Vagina (tissue), 2 donors: ENCODE measurements around the gene CITED4. TPM values are rescaled to one million over a fixed set of nuclear protein-coding genes. Genes with fewer than 3 reads are reported as not detected.

ENCODE experiments used
- DNase-seq, 2 donors: peaks; one replicate each; pipeline ENCODE4 v3.0.0-alpha.2; 2017; ENCODE audit errors: extremely low spot score in 2 of 2
- H3K27ac ChIP-seq: fragments of 200-600 bp; sonication (generic); one replicate; pipeline ENCODE4 v1.5.1; 2019
- H3K27me3 ChIP-seq: fragments of 200-600 bp; sonication (generic); one replicate; pipeline ENCODE4 v1.5.1; 2019
- H3K36me3 ChIP-seq, 2 donors: fragments of 200-600 bp; sonication (generic); one replicate each; pipeline ENCODE4 v1.5.1; 2017 to 2019
- H3K4me1 ChIP-seq: fragments of 200-600 bp; sonication (generic); one replicate; pipeline ENCODE4 v1.5.1; 2019
- H3K4me3 ChIP-seq, 2 donors: fragments of 200-600 bp; sonication (generic); 1 replicate in 1 of 2; 2 replicates in 1 of 2; pipeline ENCODE4 v1.5.1; 2016 to 2019
- H3K9me3 ChIP-seq: fragments of 200-600 bp; sonication (generic); one replicate; pipeline ENCODE4 v1.5.1; 2019
- POLR2A ChIP-seq, 2 donors: fragments of 450-650 bp; IDR thresholded peaks; one replicate each; pipeline ENCODE4 v1.6.1; 2017; ENCODE audit warnings: antibody characterized with exemption in 2 of 2, mild to moderate bottlenecking in 2 of 2, moderate library complexity in 2 of 2
- POLR2AphosphoS5 ChIP-seq, 2 donors: sonication (generic); formaldehyde crosslinking; IDR thresholded peaks; one replicate each; pipeline ENCODE4 v1.9.0; 2017; ENCODE audit warnings: antibody characterized with exemption in 2 of 2, mild to moderate bottlenecking in 2 of 2, low read depth in 1 of 2; ENCODE audit not compliant: insufficient read depth in 1 of 2
- intact Hi-C: fragments of 100-400 bp; cut with DNase I; formaldehyde crosslinking; loops from one replicate; pipeline ENCODE4 v1.15.1; 2023
- total RNA-seq: library from RNA; depleted of rRNA; stranded (reverse); fragments of >200 nt; gene quantifications from one replicate; pipeline ENCODE4 v1.2.3, GENCODE V29; 2016
- TF ChIP-seq, protein P1 (sequence below), 3 experiments: fragments of 450-650 bp in 2 of 3; fragments of 200-600 bp in 1 of 3; sonication (generic) in 1 of 3; IDR thresholded peaks; one replicate each; pipeline ENCODE4 v1.5.1; 2017 to 2019; ENCODE audit warnings: antibody characterized with exemption in 3 of 3, mild to moderate bottlenecking in 2 of 3, moderate library complexity in 2 of 3

Gene CITED4
- total RNA-seq, 1 donor from 2014 or later = 16.5 TPM

DNA sequence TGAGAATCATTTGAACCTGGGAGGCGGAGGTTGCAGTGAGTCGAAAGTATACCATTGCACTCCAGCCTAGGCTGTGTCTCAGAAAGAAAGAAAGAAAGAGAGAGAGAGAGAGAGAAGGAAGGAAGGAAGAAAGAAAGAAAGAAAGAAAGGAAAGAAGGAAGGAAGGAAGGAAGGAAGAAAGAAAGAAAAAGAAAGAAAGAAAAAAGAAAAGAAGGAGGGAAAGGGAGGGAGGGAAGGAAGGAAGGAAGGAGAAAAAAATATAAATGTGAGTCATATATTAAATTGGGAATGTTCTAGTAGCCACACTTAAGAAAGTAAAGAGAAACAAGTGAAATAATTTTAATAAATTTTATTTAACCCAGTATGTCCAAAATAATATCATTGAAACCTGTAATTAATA is 16.7 kb upstream of the CITED4 start:
- Histone ChIP-seq H3K9me3 (no peaks in the 10 kb centered on the region), H3K27me3 (no peaks in the 10 kb centered on the region), H3K36me3 (no peaks in the 10 kb centered on the region), H3K4me3 (no peak overlapping the region), H3K27ac (no peak overlapping the region), H3K4me1 (peaks cover 13% of the 10 kb centered on the region)
- no peak for DNase-seq
- intact Hi-C loops = no loop called here
- TF ChIP-seq POLR2A (IDR thresholded peaks at IDR 0.05) (no peak), POLR2AphosphoS5 (IDR thresholded peaks at IDR 0.05; ENCODE audit: insufficient read depth in 1 of 2, low read depth in 1 of 2) (no peak)
- TF ChIP-seq, protein P1, sequence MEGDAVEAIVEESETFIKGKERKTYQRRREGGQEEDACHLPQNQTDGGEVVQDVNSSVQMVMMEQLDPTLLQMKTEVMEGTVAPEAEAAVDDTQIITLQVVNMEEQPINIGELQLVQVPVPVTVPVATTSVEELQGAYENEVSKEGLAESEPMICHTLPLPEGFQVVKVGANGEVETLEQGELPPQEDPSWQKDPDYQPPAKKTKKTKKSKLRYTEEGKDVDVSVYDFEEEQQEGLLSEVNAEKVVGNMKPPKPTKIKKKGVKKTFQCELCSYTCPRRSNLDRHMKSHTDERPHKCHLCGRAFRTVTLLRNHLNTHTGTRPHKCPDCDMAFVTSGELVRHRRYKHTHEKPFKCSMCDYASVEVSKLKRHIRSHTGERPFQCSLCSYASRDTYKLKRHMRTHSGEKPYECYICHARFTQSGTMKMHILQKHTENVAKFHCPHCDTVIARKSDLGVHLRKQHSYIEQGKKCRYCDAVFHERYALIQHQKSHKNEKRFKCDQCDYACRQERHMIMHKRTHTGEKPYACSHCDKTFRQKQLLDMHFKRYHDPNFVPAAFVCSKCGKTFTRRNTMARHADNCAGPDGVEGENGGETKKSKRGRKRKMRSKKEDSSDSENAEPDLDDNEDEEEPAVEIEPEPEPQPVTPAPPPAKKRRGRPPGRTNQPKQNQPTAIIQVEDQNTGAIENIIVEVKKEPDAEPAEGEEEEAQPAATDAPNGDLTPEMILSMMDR (IDR thresholded peaks at IDR 0.05) = no peak

DNA sequence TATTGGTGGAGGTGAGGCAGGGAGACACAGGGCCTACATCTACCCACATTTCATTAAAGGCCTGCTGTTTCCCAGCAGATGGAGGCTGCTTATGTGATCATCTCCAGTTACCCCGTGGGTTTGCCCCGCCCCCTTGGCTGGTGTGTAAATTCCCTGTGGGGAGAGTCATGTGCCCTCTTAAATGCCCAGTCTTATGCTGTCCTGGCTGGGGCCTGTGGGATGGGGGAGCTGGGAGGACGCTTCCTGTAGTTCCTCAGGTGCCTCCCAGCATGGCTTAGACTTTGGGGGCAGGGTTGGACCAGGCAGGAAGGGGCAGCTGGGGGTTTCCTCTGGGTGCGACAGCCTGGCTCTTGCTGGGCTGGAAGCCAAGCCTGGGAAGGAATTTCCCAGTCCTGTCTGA is 15.5 kb upstream of the CITED4 start:
- peak; percentile 16 to 63 for TF ChIP-seq POLR2AphosphoS5 (IDR thresholded peaks at IDR 0.05; ENCODE audit: insufficient read depth in 1 of 2, low read depth in 1 of 2)
- TF ChIP-seq, protein P1 (IDR thresholded peaks at IDR 0.05) = no peak
- H3K4me3 ChIP-seq = no peak overlapping the region
- H3K27ac ChIP-seq = peak overlapping the region; percentile 61
- DNase-seq = no peak
- no peaks in the 10 kb centered on the region for H3K27me3 ChIP-seq
- peaks cover 12% of the 10 kb centered on the region for H3K4me1 ChIP-seq
- no peaks in the 10 kb centered on the region for H3K9me3 ChIP-seq
- intact Hi-C loops = no loop called here
- no peaks in the 10 kb centered on the region for H3K36me3 ChIP-seq

DNA sequence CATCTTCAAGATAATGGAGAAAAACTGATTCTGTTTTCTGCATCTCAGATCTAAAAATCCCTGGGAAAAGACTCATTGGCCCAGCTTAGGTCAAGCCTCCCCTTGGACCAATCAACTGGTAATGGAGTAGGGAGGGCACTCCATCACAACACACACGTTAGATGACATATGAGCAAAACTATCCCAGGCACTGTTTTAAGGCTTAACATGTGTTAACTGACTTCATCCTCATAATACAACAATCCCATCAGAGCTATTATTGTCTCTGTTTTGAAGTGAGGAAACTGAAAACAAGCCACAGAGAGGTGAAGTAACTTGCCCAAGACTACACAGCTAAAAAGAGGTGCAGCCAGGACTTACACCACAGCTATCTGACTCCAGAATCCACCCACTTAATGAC is 14.7 kb upstream of the CITED4 start:
- Histone ChIP-seq H3K9me3 (no peaks in the 10 kb centered on the region), H3K4me1 (peaks cover 12% of the 10 kb centered on the region), H3K4me3 (no peak overlapping the region), H3K27ac (peak overlapping the region; percentile 61), H3K36me3 (no peaks in the 10 kb centered on the region), H3K27me3 (no peaks in the 10 kb centered on the region)
- no peak for TF ChIP-seq POLR2AphosphoS5 (IDR thresholded peaks at IDR 0.05; ENCODE audit: insufficient read depth in 1 of 2, low read depth in 1 of 2)
- no peak for TF ChIP-seq POLR2A (IDR thresholded peaks at IDR 0.05)
- TF ChIP-seq, protein P1 (IDR thresholded peaks at IDR 0.05) = no peak
- DNase-seq = no peak
- intact Hi-C loops = no loop called here

DNA sequence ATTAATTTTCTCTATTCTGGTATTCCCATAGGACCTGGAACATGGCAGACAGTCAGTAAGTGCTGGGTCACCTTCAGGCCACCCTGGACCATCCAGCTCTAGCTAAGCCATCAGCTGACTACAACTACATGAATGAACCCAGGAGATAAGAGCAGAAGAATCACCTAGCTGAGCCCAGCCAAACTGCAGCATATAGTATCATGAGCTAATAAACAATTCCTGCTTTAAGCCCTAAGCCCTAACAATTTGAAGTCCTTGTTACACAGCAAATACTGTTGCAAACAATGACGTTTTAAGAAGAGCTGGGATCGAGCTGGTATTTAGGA is 14.2 kb upstream of the CITED4 start:
- intact Hi-C loops = no loop called here
- DNase-seq = no peak
- no peaks in the 10 kb centered on the region for H3K36me3 ChIP-seq
- H3K9me3 ChIP-seq = no peaks in the 10 kb centered on the region
- H3K4me1 ChIP-seq = peaks cover 12% of the 10 kb centered on the region
- H3K27me3 ChIP-seq = no peaks in the 10 kb centered on the region
- H3K27ac ChIP-seq = no peak overlapping the region
- no peak overlapping the region for H3K4me3 ChIP-seq
- TF ChIP-seq POLR2AphosphoS5 (IDR thresholded peaks at IDR 0.05; ENCODE audit: insufficient read depth in 1 of 2, low read depth in 1 of 2) = no peak
- TF ChIP-seq POLR2A (IDR thresholded peaks at IDR 0.05) = no peak
- TF ChIP-seq, protein P1 (IDR thresholded peaks at IDR 0.05) = no peak

DNA sequence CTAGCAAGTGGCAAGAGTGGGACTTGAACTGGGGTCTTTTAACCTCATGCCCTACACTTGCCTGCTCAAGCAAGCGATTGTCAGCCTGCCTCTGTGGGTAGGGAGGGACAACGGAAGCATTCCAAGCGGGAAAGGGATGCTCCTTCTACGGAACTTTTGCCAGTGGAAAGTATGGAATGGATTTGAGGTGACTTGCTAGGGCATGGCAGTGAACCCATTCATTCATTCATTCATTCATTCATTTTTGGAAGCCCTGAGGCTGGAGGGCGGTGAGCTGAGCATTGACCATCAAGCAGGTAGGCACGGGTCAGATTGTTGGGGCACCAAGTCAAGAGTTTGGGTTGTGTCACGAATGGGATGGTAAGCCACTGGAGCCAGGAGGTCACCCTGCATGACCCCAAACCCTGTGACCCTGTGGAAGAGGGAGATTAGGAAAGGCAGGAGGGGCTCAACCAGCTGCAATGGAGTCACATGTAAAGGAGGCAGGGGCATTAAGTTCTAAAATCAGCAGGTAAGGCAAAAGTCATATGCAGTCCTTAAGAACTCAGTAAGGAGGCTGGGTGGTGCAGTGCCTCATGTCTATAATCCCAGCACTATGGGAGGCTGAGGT is 11.8 kb upstream of the CITED4 start:
- no peaks in the 10 kb centered on the region for H3K27me3 ChIP-seq
- H3K27ac ChIP-seq = no peak overlapping the region
- no peak for DNase-seq
- no peak for TF ChIP-seq POLR2AphosphoS5 (IDR thresholded peaks at IDR 0.05; ENCODE audit: insufficient read depth in 1 of 2, low read depth in 1 of 2)
- TF ChIP-seq, protein P1 (IDR thresholded peaks at IDR 0.05) = no peak
- TF ChIP-seq POLR2A (IDR thresholded peaks at IDR 0.05) = no peak
- peaks cover 12% of the 10 kb centered on the region for H3K4me1 ChIP-seq
- H3K9me3 ChIP-seq = no peaks in the 10 kb centered on the region
- no peak overlapping the region for H3K4me3 ChIP-seq
- H3K36me3 ChIP-seq = no peaks in the 10 kb centered on the region
- intact Hi-C loops = no loop called here
